Liver (tissue), 3 donors: ENCODE data around the gene FGF14.

Experiments used
- EGR1 ChIP-seq, 2 donors: IDR thresholded peaks; 2 replicates each; pipeline ENCODE4 v1.6.1; 2016 to 2018; ENCODE audit warnings: antibody characterized with exemption in 2 of 2, low read depth in 2 of 2
- FOXA1 ChIP-seq: IDR thresholded peaks from 2 replicates; pipeline ENCODE4 v1.6.1; 2016; ENCODE audit warnings: antibody characterized with exemption
- GABPA ChIP-seq, 2 donors: IDR thresholded peaks in 1 of 2; conservative IDR thresholded peaks in 1 of 2; 2 replicates each; pipeline ENCODE4 v1.6.1; 2016; ENCODE audit warnings: antibody characterized with exemption in 2 of 2, mild to moderate bottlenecking in 1 of 2, moderate library complexity in 1 of 2
- RXRA ChIP-seq, 2 donors: IDR thresholded peaks; 2 replicates each; pipeline ENCODE4 v1.6.1; 2017 to 2018; ENCODE audit warnings: antibody characterized with exemption in 2 of 2, mild to moderate bottlenecking in 1 of 2
- SP1 ChIP-seq: IDR thresholded peaks from 2 replicates; pipeline ENCODE4 v1.6.1; 2018; ENCODE audit warnings: antibody characterized with exemption, mild to moderate bottlenecking
- TAF1 ChIP-seq: conservative IDR thresholded peaks from 2 replicates; pipeline ENCODE4 v1.6.1; 2016; ENCODE audit warnings: antibody characterized with exemption, mild to moderate bottlenecking
- YY1 ChIP-seq: IDR thresholded peaks from 2 replicates; pipeline ENCODE4 v1.6.1; 2016; ENCODE audit warnings: antibody characterized with exemption, mild to moderate bottlenecking
- TF ChIP-seq, protein P1 (sequence below): fragments of 150-350 bp; IDR thresholded peaks from 2 replicates; pipeline ENCODE4 v1.5.1; 2017; ENCODE audit warnings: improper control_type of control experiment, low read depth, low read length; ENCODE audit not compliant: missing input control
- TF ChIP-seq, protein P2 (sequence below): IDR thresholded peaks from 2 replicates; pipeline ENCODE4 v1.6.1; 2016; ENCODE audit warnings: antibody characterized with exemption
- TF ChIP-seq, protein P3 (sequence below): IDR thresholded peaks from 2 replicates; pipeline ENCODE4 v1.6.1; 2016; ENCODE audit warnings: antibody characterized with exemption, mild to moderate bottlenecking
- donor health status: healthy.
- donor health status: healthy.

DNA sequence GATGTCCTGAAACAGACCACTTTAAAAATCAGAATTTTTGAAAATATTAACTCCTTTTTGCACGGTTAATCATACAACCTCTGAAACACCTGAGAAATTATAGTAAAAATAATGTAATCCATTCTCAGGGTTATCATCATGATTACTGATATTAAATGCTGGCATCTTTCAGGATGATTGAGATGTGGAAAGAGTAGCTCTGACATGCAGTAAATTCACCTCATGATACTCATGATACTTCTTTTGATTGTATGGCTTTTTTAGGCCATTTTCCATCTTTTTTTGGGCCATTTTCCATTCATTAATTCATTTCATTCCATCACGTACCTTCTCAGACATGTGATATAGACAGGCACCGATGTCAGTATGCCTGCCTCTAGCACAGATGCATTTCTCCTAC is 85.1 kb downstream of the FGF14 start:
- TF ChIP-seq, protein P1, sequence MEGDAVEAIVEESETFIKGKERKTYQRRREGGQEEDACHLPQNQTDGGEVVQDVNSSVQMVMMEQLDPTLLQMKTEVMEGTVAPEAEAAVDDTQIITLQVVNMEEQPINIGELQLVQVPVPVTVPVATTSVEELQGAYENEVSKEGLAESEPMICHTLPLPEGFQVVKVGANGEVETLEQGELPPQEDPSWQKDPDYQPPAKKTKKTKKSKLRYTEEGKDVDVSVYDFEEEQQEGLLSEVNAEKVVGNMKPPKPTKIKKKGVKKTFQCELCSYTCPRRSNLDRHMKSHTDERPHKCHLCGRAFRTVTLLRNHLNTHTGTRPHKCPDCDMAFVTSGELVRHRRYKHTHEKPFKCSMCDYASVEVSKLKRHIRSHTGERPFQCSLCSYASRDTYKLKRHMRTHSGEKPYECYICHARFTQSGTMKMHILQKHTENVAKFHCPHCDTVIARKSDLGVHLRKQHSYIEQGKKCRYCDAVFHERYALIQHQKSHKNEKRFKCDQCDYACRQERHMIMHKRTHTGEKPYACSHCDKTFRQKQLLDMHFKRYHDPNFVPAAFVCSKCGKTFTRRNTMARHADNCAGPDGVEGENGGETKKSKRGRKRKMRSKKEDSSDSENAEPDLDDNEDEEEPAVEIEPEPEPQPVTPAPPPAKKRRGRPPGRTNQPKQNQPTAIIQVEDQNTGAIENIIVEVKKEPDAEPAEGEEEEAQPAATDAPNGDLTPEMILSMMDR = no peak
- TF ChIP-seq, protein P2, sequence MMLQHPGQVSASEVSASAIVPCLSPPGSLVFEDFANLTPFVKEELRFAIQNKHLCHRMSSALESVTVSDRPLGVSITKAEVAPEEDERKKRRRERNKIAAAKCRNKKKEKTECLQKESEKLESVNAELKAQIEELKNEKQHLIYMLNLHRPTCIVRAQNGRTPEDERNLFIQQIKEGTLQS = no peak
- TF ChIP-seq TAF1 = no peak
- no peak for TF ChIP-seq RXRA (IDR thresholded peaks at IDR 0.05)
- no peak for TF ChIP-seq EGR1 (IDR thresholded peaks at IDR 0.05; ENCODE audit: low read depth in 2 of 2)
- TF ChIP-seq GABPA (IDR thresholded peaks at IDR 0.05 in 1 of 2, conservative IDR thresholded peaks at IDR 0.05 in 1 of 2) = no peak
- TF ChIP-seq SP1 = no peak
- TF ChIP-seq YY1 = no peak
- no peak for TF ChIP-seq FOXA1
- TF ChIP-seq, protein P3, sequence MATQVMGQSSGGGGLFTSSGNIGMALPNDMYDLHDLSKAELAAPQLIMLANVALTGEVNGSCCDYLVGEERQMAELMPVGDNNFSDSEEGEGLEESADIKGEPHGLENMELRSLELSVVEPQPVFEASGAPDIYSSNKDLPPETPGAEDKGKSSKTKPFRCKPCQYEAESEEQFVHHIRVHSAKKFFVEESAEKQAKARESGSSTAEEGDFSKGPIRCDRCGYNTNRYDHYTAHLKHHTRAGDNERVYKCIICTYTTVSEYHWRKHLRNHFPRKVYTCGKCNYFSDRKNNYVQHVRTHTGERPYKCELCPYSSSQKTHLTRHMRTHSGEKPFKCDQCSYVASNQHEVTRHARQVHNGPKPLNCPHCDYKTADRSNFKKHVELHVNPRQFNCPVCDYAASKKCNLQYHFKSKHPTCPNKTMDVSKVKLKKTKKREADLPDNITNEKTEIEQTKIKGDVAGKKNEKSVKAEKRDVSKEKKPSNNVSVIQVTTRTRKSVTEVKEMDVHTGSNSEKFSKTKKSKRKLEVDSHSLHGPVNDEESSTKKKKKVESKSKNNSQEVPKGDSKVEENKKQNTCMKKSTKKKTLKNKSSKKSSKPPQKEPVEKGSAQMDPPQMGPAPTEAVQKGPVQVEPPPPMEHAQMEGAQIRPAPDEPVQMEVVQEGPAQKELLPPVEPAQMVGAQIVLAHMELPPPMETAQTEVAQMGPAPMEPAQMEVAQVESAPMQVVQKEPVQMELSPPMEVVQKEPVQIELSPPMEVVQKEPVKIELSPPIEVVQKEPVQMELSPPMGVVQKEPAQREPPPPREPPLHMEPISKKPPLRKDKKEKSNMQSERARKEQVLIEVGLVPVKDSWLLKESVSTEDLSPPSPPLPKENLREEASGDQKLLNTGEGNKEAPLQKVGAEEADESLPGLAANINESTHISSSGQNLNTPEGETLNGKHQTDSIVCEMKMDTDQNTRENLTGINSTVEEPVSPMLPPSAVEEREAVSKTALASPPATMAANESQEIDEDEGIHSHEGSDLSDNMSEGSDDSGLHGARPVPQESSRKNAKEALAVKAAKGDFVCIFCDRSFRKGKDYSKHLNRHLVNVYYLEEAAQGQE = no peak
